GM21717 (cell line): ENCODE data around the gene ATCAY.

Experiments
- ATAC-seq: cut with Tn5 transposase; IDR thresholded peaks from one replicate; pipeline ENCODE4 v1.9.1; 2021; ENCODE audit warnings: mild to moderate bottlenecking, moderate library complexity; ENCODE audit not compliant: unreplicated experiment

The ATCAY gene, protein sequence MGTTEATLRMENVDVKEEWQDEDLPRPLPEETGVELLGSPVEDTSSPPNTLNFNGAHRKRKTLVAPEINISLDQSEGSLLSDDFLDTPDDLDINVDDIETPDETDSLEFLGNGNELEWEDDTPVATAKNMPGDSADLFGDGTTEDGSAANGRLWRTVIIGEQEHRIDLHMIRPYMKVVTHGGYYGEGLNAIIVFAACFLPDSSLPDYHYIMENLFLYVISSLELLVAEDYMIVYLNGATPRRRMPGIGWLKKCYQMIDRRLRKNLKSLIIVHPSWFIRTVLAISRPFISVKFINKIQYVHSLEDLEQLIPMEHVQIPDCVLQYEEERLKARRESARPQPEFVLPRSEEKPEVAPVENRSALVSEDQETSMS

DNA sequence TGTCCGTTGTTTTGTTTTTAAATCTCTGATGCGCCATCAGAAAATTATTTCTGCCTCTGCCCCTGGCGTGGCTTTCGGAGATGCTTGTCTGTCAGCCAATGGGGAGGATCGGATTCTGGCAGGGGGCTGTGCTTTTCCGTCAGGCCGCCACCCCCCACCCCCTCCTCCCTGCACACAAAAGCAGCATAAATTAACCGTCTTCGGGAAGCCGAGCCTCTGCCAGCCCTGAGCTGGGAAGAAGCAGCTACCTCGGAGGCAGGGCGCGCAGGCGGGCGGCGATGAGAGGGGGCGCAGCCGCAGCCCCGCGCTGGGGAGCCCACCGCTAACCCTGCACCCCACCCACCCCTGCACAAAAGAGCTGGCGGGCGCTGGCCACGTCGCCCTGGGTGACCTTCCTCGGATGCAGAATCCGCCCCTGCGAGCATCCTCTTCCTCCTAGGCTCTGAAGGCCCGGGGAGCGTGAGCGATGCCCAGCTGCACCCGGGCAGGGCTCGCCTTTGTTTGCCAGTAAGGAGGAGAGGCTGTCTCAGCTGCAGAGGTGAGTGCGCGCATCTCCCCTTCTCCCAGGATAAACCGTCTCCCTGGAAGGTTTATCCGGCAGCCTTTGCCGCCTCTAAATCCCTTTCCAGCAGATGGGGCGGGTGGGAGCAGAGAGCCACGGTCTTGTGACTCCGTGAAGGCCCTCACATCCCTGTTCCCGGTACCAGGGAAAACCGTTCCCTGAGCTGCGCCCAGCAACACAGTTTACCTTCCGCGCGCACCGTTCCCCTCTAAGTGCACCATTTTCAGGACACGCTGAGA lies at the start of gene ATCAY:
Gene ATCAY (plus strand): TSS at position 215 of the 801 bp plus-strand sequence. CDS start 5,083 bp downstream, outside the sequence.
- ATAC-seq = no peak

- ATAC-seq = no peak
These were observed 48.9 kb upstream of the ATCAY start for GRCh38 chr19:3831601-3832000.

GRCh38 chr19:3832001-3832400 lies 48.5 kb upstream of the ATCAY start:
- ATAC-seq = no peak

GRCh38 chr19:3833578-3834348 lies 46.7 kb upstream of the ATCAY start:
- ATAC-seq = no peak

GRCh38 chr19:3834349-3835054 lies 46.0 kb upstream of the ATCAY start:
- ATAC-seq = no peak

DNA sequence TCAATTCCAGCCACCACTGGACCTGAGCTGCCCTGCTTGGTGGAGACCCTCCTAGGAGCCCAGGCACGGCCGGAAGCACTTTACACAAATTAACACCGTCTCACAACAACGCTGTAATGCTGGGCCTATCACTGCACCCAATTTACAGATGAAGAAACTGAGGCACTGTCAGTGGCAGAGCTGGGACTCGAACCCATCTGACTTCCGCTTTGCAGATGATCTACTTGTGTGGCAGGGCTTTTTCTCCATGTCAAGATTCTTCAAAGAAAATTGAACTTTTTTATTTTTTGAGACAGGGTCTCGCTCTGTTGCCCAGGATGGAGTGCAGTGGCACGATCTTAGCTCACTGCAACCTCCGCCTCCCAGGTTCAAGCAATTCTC lies 45.4 kb upstream of the ATCAY start:
- ATAC-seq = no peak

DNA sequence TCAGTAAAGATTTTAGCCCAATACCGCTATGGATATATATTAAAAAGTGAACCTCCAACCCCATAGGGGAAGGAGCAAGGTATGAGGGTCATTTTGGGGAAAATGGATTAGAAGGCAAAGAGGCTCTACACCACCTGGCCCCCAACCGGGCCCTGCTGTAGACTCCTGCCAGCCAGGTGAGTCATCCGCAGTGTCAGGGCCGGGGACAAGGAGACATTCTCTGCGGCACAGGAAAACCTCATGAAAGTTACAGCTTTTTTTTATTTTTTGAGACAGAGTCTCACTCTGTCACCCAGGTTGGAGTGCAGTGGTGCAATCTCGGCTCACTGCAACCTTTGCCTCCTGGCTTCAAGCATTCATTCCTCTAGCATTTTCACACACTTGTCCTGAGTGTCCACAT lies 43.6 kb upstream of the ATCAY start:
- no peak for ATAC-seq

GRCh38 chr19:3837332-3837731 lies 43.2 kb upstream of the ATCAY start:
- no peak for ATAC-seq

DNA sequence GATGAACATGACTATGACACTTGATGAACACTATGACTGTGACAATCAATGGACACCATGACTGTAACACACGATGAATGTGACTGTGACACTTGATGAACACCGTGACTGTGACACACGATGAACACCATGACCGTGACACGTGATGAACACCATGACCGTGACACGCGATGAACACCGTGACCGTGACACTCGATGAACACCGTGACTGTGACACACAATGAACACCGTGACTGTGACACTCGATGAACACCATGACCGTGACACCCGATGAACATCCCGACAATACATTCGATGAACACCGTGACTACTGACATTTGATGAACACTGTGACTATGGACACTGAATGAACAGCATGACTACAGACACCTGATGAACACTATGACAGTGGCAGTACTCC lies 42.6 kb upstream of the ATCAY start:
- no peak for ATAC-seq

- no peak for ATAC-seq
These were observed 41.8 kb upstream of the ATCAY start for GRCh38 chr19:3838661-3839060.

- no peak for ATAC-seq
These were observed 40.5 kb upstream of the ATCAY start for GRCh38 chr19:3839941-3840340.

DNA sequence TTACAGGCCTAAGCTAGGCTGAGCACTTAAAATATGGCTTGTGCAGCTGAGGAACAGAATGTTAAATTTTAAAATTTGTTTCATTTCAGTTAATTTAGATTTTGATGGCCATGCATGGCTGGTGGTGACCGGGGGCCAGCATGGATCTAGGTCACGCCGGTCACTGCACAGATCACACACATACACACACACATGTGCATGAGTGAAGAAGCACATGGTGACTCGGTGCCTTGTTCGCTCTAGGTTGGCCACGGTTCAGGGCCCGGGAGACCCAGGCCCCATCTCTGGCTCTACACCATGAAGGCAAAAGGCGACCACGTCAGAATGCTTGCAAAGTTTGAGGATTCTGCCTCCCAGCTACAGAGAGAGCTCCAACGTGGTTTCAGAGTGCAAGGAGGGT lies 39.7 kb upstream of the ATCAY start:
- ATAC-seq = no peak

- no peak for ATAC-seq
These were observed 37.5 kb upstream of the ATCAY start for GRCh38 chr19:3842948-3843347.

- ATAC-seq = no peak
These were observed 35.9 kb upstream of the ATCAY start for GRCh38 chr19:3844596-3844995.

DNA sequence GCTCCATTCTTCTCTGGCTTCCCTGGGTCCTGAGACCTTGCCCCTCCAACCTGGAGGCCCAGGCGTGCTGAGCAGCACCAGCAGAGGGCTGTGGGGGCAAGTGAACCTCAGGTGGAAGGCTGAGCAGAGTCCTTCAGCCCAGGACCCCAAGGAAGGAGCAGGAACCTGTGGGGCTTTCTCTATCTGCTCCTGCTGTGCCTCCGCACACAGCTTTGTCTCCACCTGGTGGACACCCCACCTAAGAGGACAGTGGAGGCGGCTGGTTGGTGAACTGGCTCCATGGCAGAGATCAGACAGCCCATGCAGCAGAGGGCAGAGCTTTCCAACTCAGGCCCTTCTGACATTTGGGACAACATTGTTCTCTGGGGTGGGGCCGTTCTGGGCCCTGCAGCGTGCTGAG lies 31.4 kb upstream of the ATCAY start:
- ATAC-seq = no peak

GRCh38 chr19:3849787-3850186 lies 30.7 kb upstream of the ATCAY start:
- no peak for ATAC-seq

DNA sequence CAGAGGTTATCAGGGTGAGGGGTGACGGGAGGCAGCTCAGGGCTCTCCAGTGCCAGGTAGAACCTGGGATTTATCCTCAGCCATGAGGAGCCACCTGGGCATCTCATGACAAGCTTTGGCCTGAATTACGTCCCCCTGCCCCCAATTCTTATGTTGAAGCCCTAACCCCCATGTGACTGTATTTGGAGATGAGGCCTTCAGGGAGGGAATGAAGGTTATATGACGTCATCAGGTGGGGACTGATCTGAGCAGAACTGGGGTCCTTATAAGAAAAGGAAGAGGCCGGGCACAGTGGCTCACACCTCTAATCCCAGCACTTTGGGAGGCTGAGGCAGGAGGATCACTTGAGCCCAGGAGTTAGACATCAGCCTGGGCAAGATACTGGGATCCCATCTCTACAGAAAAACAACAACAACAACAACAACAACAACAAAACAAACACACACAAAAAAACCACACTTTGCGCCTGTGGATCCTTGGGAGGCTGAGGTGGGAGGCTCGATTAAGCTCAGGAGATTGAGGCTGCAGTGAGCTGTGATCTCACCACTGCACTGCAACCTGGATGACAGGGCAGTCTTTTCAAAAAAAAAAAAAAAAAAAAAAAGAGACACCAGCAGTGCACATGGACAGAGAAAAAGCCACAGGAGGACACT lies 30.0 kb upstream of the ATCAY start:
- no peak for ATAC-seq

DNA sequence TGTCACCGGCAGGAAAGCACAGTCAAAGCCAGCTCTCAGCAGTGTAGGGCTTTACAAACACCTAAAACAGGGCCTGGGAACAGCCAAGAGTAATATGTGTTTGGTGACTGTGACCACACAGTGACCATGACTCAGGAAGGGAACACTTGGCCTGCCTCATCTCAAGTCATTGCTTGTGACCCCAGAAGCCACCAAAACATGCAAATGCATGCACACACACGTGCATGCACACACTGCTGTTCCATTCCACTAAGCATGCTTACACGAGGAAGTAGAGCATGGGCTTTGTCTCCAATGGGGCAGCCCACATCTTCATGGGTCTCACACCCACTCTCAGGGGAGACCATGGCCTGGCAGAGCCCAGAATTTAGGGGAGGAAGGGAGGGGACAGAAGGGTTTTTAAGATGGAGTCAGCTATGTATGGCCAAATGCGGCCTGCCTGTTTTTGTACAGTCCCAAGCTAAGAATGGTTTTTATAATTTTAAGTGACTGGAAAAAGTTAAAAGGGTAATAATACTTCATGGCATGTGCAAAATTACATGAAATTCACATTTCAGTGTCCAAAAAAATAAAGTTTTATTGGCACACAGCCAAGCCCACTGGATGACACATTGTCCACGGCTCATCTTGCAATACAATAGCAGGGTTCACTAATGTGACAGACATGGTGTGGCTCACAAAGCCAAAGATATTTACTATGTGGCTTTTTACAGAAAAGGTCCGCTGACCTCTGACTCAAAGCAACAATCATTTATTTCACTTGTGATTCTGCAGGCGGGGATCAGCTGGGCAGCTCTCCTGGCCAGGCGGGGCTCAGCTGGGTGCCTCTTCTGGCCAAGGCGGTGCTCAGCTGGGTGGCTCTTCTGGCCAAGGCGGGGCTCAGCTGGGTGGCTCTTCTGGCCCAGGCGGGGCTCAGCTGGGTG lies 29.0 kb upstream of the ATCAY start:
- no peak for ATAC-seq

- ATAC-seq = no peak
These were observed 28.3 kb upstream of the ATCAY start for GRCh38 chr19:3852177-3852511.
